Ascending aorta (tissue), 2 donors: ENCODE results near the gene IFNAR1. TPM values are rescaled to one million over a fixed set of nuclear protein-coding genes. Genes with fewer than 3 reads are reported as not detected.

Experiments used
- DNase-seq, 2 donors: peaks; one replicate each; pipeline ENCODE4 v3.0.0-alpha.2; 2019; ENCODE audit warnings: low spot score in 2 of 2
- H3K27ac ChIP-seq, 2 donors: fragments of 200-600 bp; sonication (generic); one replicate each; pipeline ENCODE4 v1.5.1; 2016 to 2017; ENCODE audit warnings: mild to moderate bottlenecking in 1 of 2
- H3K27me3 ChIP-seq: fragments of 200-600 bp; sonication (generic); one replicate; pipeline ENCODE4 v1.5.1; 2017
- H3K36me3 ChIP-seq, 2 donors: fragments of 200-600 bp; sonication (generic); one replicate each; pipeline ENCODE4 v1.5.1; 2016
- H3K4me1 ChIP-seq, 2 donors: fragments of 200-600 bp; sonication (generic); one replicate each; pipeline ENCODE4 v1.5.1; 2016 to 2017; ENCODE audit warnings: mild to moderate bottlenecking in 1 of 2
- H3K4me3 ChIP-seq, 2 donors: fragments of 200-600 bp; sonication (generic); one replicate each; pipeline ENCODE4 v1.5.1; 2016 to 2017; ENCODE audit warnings: mild to moderate bottlenecking in 1 of 2
- H3K9me3 ChIP-seq, 2 donors: fragments of 200-600 bp; sonication (generic); one replicate each; pipeline ENCODE4 v1.5.1; 2016
- CTCF ChIP-seq, 3 experiments: fragments of 200-600 bp in 2 of 3; fragments of 450-650 bp in 1 of 3; sonication (generic) in 2 of 3; IDR thresholded peaks; one replicate each; pipeline ENCODE4 v1.5.1; 2016 to 2019; ENCODE audit warnings: antibody characterized with exemption in 3 of 3, mild to moderate bottlenecking in 1 of 3, moderate library complexity in 1 of 3
- intact Hi-C: fragments of 100-400 bp; cut with DNase I; formaldehyde crosslinking; loops from one replicate; pipeline ENCODE4 v1.15.1; 2023
- total RNA-seq: library from RNA; depleted of rRNA; stranded (reverse); fragments of >200 nt; gene quantifications from one replicate; pipeline ENCODE4 v1.1.0, GENCODE V29; 2016

IFNAR1 gene
- total RNA-seq, 1 donor from 2014 or later, result 25.9 TPM

GRCh38 chr21:33292724-33293123 is 32.0 kb upstream of the IFNAR1 start:
- no peaks in the 10 kb centered on the region for H3K4me1 ChIP-seq
- H3K27ac ChIP-seq, result no peak overlapping the region
- intact Hi-C loops, result no loop called here
- no peak for TF ChIP-seq CTCF (IDR thresholded peaks at IDR 0.05)
- peaks cover 30 to 53% of the 10 kb centered on the region in 2 donors for H3K36me3 ChIP-seq
- no peaks in the 10 kb centered on the region for H3K9me3 ChIP-seq
- no peaks in the 10 kb centered on the region for H3K27me3 ChIP-seq
- H3K4me3 ChIP-seq, result no peak overlapping the region
- peak in 1 of 2 donors; percentile 56 for DNase-seq

- Histone ChIP-seq H3K27ac (no peak overlapping the region), H3K4me1 (no peaks in the 10 kb centered on the region), H3K9me3 (no peaks in the 10 kb centered on the region), H3K27me3 (no peaks in the 10 kb centered on the region), H3K36me3 (peaks cover 30 to 55% of the 10 kb centered on the region in 2 donors), H3K4me3 (no peak overlapping the region)
- intact Hi-C loops, result no loop called here
- peak in 1 of 2 donors; percentile 59 for DNase-seq
- TF ChIP-seq CTCF (IDR thresholded peaks at IDR 0.05), result no peak
These were observed 31.6 kb upstream of the IFNAR1 start for GRCh38 chr21:33293136-33293535.

- intact Hi-C loops, result no loop called here
- TF ChIP-seq CTCF (IDR thresholded peaks at IDR 0.05), result no peak
- DNase-seq, result peak in 1 of 2 donors; percentile 49
- H3K27me3 ChIP-seq, result no peaks in the 10 kb centered on the region
- H3K27ac ChIP-seq, result no peak overlapping the region
- no peak overlapping the region for H3K4me3 ChIP-seq
- no peaks in the 10 kb centered on the region for H3K4me1 ChIP-seq
- H3K9me3 ChIP-seq, result no peaks in the 10 kb centered on the region
- H3K36me3 ChIP-seq, result peaks cover 30 to 55% of the 10 kb centered on the region in 2 donors
These were observed 31.0 kb upstream of the IFNAR1 start for GRCh38 chr21:33293811-33294216.

GRCh38 chr21:33296156-33296555 is 28.6 kb upstream of the IFNAR1 start:
- Histone ChIP-seq H3K27ac (no peak overlapping the region), H3K4me1 (no peaks in the 10 kb centered on the region), H3K27me3 (no peaks in the 10 kb centered on the region), H3K4me3 (no peak overlapping the region), H3K36me3 (peaks cover 29 to 46% of the 10 kb centered on the region in 2 donors), H3K9me3 (no peaks in the 10 kb centered on the region)
- DNase-seq, result peak in 1 of 2 donors; percentile 56
- intact Hi-C loops, result no loop called here
- TF ChIP-seq CTCF (IDR thresholded peaks at IDR 0.05), result no peak

- peak in 1 of 2 donors; percentile 56 for DNase-seq
- TF ChIP-seq CTCF (IDR thresholded peaks at IDR 0.05), result no peak
- Histone ChIP-seq H3K27me3 (no peaks in the 10 kb centered on the region), H3K4me1 (no peaks in the 10 kb centered on the region), H3K27ac (no peak overlapping the region), H3K9me3 (no peaks in the 10 kb centered on the region), H3K36me3 (peaks cover 4 to 17% of the 10 kb centered on the region in 2 donors), H3K4me3 (no peak overlapping the region)
- intact Hi-C loops, result no loop called here
These were observed 25.5 kb upstream of the IFNAR1 start for GRCh38 chr21:33299181-33299752.
